Rectal smooth muscle tissue (tissue), 1 donor: ENCODE results near the gene TAS1R3.

Experiments
- H3K27ac ChIP-seq: one replicate; pipeline ENCODE4 v1.7.0; 2013; ENCODE audit warnings: low read depth, low read length, inconsistent platforms
- H3K27me3 ChIP-seq: one replicate; pipeline ENCODE4 v1.7.0; 2013; ENCODE audit warnings: low read length; ENCODE audit not compliant: control insufficient read depth, insufficient read depth
- H3K36me3 ChIP-seq: one replicate; pipeline ENCODE4 v1.7.0; 2013; ENCODE audit warnings: low read length; ENCODE audit not compliant: control insufficient read depth, insufficient read depth
- H3K4me1 ChIP-seq: one replicate; pipeline ENCODE4 v1.7.0; 2013; ENCODE audit warnings: low read length; ENCODE audit not compliant: control insufficient read depth, insufficient read depth
- H3K4me3 ChIP-seq: one replicate; pipeline ENCODE4 v1.7.0; 2013; ENCODE audit warnings: low read length
- H3K9ac ChIP-seq: one replicate; pipeline ENCODE4 v1.7.0; 2013; ENCODE audit warnings: low read length

The TAS1R3 gene

GRCh38 chr1:1335792-1336248 lies 4.7 kb downstream of the TAS1R3 start:
- Histone ChIP-seq H3K27me3 (no peaks in the 10 kb centered on the region), H3K4me1 (no peaks in the 10 kb centered on the region), H3K4me3 (no peak overlapping the region), H3K9ac (no peak overlapping the region), H3K27ac (no peak overlapping the region), H3K36me3 (peaks cover 11% of the 10 kb centered on the region)

GRCh38 chr1:1336446-1336845 lies 5.4 kb downstream of the TAS1R3 start:
- Histone ChIP-seq H3K9ac (no peak overlapping the region), H3K27ac (no peak overlapping the region), H3K27me3 (no peaks in the 10 kb centered on the region), H3K4me3 (no peak overlapping the region), H3K36me3 (peaks cover 17% of the 10 kb centered on the region), H3K4me1 (no peaks in the 10 kb centered on the region)

- no peaks in the 10 kb centered on the region for H3K27me3 ChIP-seq
- no peaks in the 10 kb centered on the region for H3K4me1 ChIP-seq
- H3K27ac ChIP-seq = no peak overlapping the region
- H3K9ac ChIP-seq = no peak overlapping the region
- peaks cover 20% of the 10 kb centered on the region for H3K36me3 ChIP-seq
- H3K4me3 ChIP-seq = no peak overlapping the region
These were observed 6.1 kb downstream of the TAS1R3 start for GRCh38 chr1:1336931-1337792.

DNA sequence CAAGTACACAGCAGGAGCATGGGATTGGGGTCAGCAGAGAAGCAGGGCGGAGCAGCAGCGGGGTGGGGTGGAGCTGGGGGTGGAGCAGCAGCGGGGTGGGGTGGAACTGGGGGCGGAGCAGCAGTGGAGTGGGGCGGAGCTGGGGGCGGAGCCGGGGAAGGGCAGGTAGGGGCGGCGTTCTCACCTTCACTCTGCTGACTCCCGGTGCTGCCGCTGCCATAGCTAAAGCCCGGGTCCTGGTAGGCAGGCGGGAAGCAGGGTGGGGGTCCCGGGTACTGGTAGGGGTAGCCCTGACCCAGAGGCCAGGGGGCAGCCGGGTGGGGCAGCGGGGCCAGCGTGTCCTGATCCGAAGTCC lies 6.7 kb downstream of the TAS1R3 start:
- peaks cover 20% of the 10 kb centered on the region for H3K36me3 ChIP-seq
- no peak overlapping the region for H3K27ac ChIP-seq
- no peak overlapping the region for H3K4me3 ChIP-seq
- H3K4me1 ChIP-seq = no peaks in the 10 kb centered on the region
- no peak overlapping the region for H3K9ac ChIP-seq
- H3K27me3 ChIP-seq = no peaks in the 10 kb centered on the region

DNA sequence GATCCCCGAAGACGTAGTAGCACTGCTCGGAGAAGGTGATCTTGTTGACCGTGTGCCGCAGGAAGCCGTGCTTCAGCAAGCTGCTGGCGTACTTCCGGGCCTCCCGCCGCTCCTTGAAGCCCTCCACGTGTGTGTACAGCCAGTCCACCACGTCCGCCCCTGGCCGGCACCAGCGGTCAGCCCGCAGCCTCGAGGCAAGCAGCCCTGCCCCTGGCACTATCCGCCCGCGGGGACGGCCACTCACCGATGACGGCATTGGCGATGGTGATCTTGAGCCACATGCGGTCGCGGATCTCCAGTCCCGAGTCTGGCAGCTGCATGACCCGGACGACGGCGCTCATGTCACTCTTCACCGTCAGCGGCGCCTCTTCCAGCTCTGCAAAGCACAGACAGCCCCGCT lies 7.2 kb downstream of the TAS1R3 start:
- Histone ChIP-seq H3K9ac (no peak overlapping the region), H3K27me3 (no peaks in the 10 kb centered on the region), H3K36me3 (peaks cover 20% of the 10 kb centered on the region)

GRCh38 chr1:1340185-1340584 lies 9.1 kb downstream of the TAS1R3 start:
- Histone ChIP-seq H3K4me1 (no peaks in the 10 kb centered on the region), H3K36me3 (peaks cover 20% of the 10 kb centered on the region), H3K4me3 (no peak overlapping the region), H3K27me3 (no peaks in the 10 kb centered on the region), H3K9ac (no peak overlapping the region), H3K27ac (no peak overlapping the region)

More for the DNA sequence above, 7.2 kb downstream of the TAS1R3 start:
- H3K27ac ChIP-seq = no peak overlapping the region
- no peaks in the 10 kb centered on the region for H3K4me1 ChIP-seq
- H3K4me3 ChIP-seq = no peak overlapping the region

- H3K27ac ChIP-seq = no peak overlapping the region
- peaks cover 20% of the 10 kb centered on the region for H3K36me3 ChIP-seq
- no peak overlapping the region for H3K9ac ChIP-seq
These were observed 9.9 kb downstream of the TAS1R3 start for GRCh38 chr1:1340791-1341548.

GRCh38 chr1:1341549-1342021 lies 10.5 kb downstream of the TAS1R3 start:
- H3K27me3 ChIP-seq = no peaks in the 10 kb centered on the region
- peaks cover 20% of the 10 kb centered on the region for H3K36me3 ChIP-seq
- no peak overlapping the region for H3K4me3 ChIP-seq
- H3K9ac ChIP-seq = no peak overlapping the region
- H3K4me1 ChIP-seq = peaks cover 9% of the 10 kb centered on the region
- no peak overlapping the region for H3K27ac ChIP-seq

More at GRCh38 chr1:1340791-1341548, 9.9 kb downstream of the TAS1R3 start:
- Histone ChIP-seq H3K4me1 (peaks cover 4% of the 10 kb centered on the region), H3K27me3 (no peaks in the 10 kb centered on the region), H3K4me3 (no peak overlapping the region)

- peaks cover 20% of the 10 kb centered on the region for H3K36me3 ChIP-seq
- H3K27me3 ChIP-seq = no peaks in the 10 kb centered on the region
- no peak overlapping the region for H3K4me3 ChIP-seq
- peaks cover 11% of the 10 kb centered on the region for H3K4me1 ChIP-seq
- H3K9ac ChIP-seq = no peak overlapping the region
- no peak overlapping the region for H3K27ac ChIP-seq
These were observed 11.0 kb downstream of the TAS1R3 start for GRCh38 chr1:1342061-1342562.

DNA sequence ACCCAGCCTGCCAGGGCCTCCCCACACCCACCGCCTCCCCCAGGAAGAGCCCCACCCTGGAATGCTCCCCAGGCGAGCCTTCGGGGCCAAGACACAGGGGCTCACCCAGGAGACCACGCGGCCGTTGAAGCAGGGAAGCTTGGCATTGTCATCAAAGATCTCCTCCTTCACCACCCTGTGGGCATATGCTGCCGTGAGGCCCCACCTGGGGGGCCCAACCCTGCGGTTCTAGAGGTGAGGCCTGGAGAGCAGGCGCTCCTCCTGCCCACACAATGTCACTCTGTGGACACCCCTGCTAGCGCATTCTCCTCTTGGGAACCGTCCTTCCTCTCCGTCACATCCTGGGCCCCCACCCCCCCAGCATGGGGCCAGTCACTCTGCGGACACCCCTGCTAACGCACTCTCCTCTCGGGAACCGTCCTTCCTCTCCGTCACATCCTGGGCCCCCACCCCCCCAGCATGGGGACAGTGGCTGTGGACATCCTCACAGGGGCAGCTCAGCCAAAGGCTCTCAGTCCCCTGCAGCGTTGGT lies 11.6 kb downstream of the TAS1R3 start:
- H3K36me3 ChIP-seq = peaks cover 20% of the 10 kb centered on the region

GRCh38 chr1:1343811-1344421 lies 12.8 kb downstream of the TAS1R3 start:
- H3K4me1 ChIP-seq = peaks cover 19% of the 10 kb centered on the region
- no peaks in the 10 kb centered on the region for H3K27me3 ChIP-seq
- peaks cover 16% of the 10 kb centered on the region for H3K36me3 ChIP-seq
- no peak overlapping the region for H3K9ac ChIP-seq
- no peak overlapping the region for H3K27ac ChIP-seq
- no peak overlapping the region for H3K4me3 ChIP-seq

More for the DNA sequence above, 11.6 kb downstream of the TAS1R3 start:
- Histone ChIP-seq H3K9ac (no peak overlapping the region), H3K27ac (no peak overlapping the region), H3K4me1 (peaks cover 13% of the 10 kb centered on the region), H3K4me3 (no peak overlapping the region), H3K27me3 (no peaks in the 10 kb centered on the region)
